Astrocyte of the spinal cord (primary cell): ENCODE measurements around the gene GABRA6.

Source experiments
- DNase-seq: peaks from one replicate; pipeline ENCODE4 v3.0.0; 2011; ENCODE audit warnings: low read depth, low spot score
- H3K4me3 ChIP-seq: 2 replicates; pipeline ENCODE4 v1.5.1; 2011; ENCODE audit warnings: low read depth, mild to moderate bottlenecking, low read length, moderate library complexity
- CTCF ChIP-seq: IDR thresholded peaks from 2 replicates; pipeline ENCODE4 v1.5.1; 2012; ENCODE audit warnings: low read depth, mild to moderate bottlenecking, low read length, inconsistent platforms
- in situ Hi-C: cut with HindIII; loops from 2 replicates; pipeline ENCODE4 v1.10.0; 2017; ENCODE audit warnings: low sequenced_read_pairs

GABRA6 gene

GRCh38 chr5:161676103-161676502, 9.4 kb upstream of the GABRA6 start:
- in situ Hi-C loops = no loop called here
- no peak for DNase-seq

GRCh38 chr5:161686149-161686548, 628 bp downstream of the GABRA6 start:
- H3K4me3 ChIP-seq = no peak overlapping the region
- in situ Hi-C loops = no loop called here
- DNase-seq = no peak
- no peak for TF ChIP-seq CTCF

More at GRCh38 chr5:161676103-161676502, 9.4 kb upstream of the GABRA6 start:
- H3K4me3 ChIP-seq = no peak overlapping the region
- no peak for TF ChIP-seq CTCF

DNA sequence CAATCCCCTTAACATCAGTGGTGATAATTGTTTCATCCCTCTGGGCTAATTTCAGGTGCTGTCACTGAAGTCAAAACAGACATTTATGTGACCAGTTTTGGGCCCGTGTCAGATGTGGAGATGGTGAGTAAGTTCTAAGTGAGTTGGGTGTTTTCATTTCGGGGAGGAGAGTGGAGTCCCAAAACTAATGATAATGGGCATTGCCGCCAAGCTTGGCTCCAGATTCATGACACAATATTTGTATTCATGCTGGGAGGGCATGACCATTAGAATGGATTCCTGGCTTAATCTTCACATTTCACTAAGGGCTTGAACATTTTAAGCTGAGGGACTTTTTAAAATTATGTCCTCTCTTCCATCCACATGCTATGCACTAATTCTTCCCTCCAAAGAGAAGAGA, 1.4 kb downstream of the GABRA6 start:
- no peak for TF ChIP-seq CTCF
- in situ Hi-C loops = no loop called here
- no peak overlapping the region for H3K4me3 ChIP-seq
- DNase-seq = no peak

- no peak overlapping the region for H3K4me3 ChIP-seq
- in situ Hi-C loops = no loop called here
- DNase-seq = no peak
- TF ChIP-seq CTCF = no peak
Observed at GRCh38 chr5:161687316-161687715, 1.8 kb downstream of the GABRA6 start.

DNA sequence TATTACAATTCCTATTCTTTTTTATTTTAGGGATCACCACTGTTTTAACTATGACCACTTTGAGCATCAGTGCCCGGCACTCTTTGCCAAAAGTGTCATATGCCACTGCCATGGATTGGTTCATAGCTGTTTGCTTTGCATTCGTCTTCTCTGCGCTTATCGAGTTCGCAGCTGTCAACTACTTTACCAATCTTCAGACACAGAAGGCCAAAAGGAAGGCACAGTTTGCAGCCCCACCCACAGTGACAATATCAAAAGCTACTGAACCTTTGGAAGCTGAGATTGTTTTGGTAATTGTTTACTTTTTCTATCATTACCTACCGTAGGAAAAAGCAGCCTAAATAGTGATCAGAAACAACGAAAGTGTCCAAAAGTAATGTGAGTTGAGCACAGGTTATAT, 6.4 kb downstream of the GABRA6 start:
- in situ Hi-C loops = no loop called here
- TF ChIP-seq CTCF = no peak
- H3K4me3 ChIP-seq = no peak overlapping the region
- DNase-seq = no peak

- no peak overlapping the region for H3K4me3 ChIP-seq
- no peak for TF ChIP-seq CTCF
- no peak for DNase-seq
- in situ Hi-C loops = no loop called here
Observed at GRCh38 chr5:161697001-161697400, 11.5 kb downstream of the GABRA6 start.

DNA sequence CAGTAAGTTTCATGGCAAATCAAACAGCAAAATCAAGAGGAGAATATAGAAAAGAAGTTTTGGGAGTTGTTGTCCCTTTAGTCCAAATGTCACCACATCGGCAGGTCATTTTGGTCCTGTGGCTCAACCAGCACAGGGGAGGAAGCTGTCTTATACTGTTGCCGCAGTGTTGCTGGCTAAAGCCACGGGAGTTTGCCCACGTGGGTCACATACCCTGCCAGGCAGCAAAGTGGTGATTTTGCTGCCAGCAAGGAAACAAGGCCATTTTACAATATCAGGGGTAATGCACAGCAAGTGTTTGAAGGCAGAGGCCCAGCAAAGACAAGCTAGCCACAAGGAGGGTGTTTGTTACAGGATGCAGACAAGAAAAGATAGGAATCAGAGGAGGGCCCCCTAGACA, 14.5 kb downstream of the GABRA6 start:
- TF ChIP-seq CTCF = no peak
- in situ Hi-C loops = no loop called here
- no peak overlapping the region for H3K4me3 ChIP-seq
- DNase-seq = no peak
